NCI-H526 treated with DMSO at 0.1 percent for 48 hours (cell line): ENCODE data around the gene MEGF8.

Experiments used
- DNase-seq: peaks from one replicate; lab custom pipeline; 2025; lab: John Stamatoyannopoulos, UW

Gene MEGF8

DNA sequence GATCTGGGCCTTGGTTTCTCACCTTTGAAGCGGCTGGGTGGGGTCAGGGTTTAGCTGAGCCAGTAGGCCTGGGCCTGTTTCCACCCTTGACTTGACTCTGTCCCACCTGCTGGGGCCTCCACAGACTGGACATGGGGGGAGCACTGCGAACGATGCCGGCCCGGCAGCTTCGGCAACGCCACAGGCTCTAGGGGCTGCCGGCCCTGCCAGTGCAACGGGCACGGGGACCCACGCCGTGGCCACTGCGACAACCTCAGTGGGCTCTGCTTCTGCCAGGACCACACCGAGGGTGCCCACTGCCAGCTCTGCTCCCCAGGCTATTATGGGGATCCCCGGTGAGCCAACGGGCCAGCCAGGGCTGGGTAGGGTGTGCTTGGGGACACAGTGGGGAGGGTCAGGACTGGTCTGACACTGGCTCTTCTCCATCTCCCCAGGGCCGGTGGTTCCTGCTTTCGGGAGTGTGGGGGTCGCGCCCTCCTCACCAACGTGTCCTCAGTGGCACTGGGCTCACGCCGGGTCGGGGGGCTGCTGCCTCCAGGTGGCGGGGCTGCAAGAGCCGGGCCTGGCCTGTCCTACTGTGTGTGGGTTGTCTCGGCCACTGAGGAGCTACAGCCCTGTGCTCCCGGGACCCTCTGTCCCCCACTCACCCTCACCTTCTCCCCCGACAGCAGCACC lies 28.0 kb downstream of the MEGF8 start:
- DNase-seq = no peak

DNA sequence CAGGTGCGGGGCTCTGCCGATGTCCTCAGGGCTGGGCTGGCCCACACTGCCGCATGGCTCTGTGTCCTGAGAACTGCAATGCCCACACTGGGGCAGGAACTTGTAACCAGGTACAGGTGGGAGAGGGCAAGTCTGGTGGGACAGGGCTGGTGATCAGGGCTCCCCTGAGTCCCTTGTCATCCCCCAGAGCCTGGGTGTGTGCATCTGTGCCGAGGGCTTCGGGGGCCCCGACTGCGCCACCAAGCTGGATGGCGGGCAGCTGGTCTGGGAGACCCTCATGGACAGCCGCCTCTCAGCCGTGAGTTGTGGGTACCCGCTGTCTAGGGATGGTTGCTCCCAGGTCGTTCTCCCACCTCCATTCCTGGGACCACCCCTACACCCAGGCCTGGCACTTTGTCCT lies 30.5 kb downstream of the MEGF8 start:
- DNase-seq = no peak

- DNase-seq = no peak
Measured at GRCh38 chr19:42356686-42357085, 31.3 kb downstream of the MEGF8 start.

GRCh38 chr19:42357290-42357689 lies 31.9 kb downstream of the MEGF8 start:
- no peak for DNase-seq

- DNase-seq = no peak
Measured at GRCh38 chr19:42360787-42361544, 35.5 kb downstream of the MEGF8 start.

GRCh38 chr19:42361545-42361910 lies 36.1 kb downstream of the MEGF8 start:
- no peak for DNase-seq

- no peak for DNase-seq
Measured at GRCh38 chr19:42362342-42362741, 36.9 kb downstream of the MEGF8 start.

DNA sequence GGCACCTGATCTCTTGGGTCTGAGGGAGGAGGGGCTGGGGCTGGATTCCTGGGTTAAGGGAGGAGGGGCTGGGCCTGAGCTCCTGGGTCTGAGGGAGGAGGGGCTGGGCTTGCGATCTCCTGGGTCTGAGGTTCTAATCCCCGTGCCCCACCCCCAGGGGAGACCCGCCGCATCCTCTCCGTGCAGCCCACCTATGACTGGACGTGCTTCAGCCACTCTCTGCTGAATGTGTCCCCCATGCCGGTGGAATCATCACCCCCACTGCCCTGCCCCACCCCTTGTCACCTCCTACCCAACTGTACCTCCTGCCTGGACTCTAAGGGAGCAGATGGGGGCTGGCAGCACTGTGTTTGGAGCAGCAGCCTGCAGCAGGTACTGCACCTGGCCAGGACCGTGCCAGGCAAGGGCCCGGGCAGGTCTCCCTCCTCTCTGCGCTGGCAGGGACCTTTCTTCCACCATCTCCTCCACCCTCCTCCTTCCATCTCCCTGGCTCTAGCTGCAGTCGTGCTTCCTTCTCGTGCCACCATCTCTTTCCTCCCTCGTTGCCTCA lies 37.5 kb downstream of the MEGF8 start:
- no peak for DNase-seq

GRCh38 chr19:42363614-42364346 lies 38.3 kb downstream of the MEGF8 start:
- DNase-seq = no peak

- no peak for DNase-seq
Measured at GRCh38 chr19:42366673-42367072, 41.2 kb downstream of the MEGF8 start.

- DNase-seq = no peak
Measured at GRCh38 chr19:42367929-42368328, 42.5 kb downstream of the MEGF8 start.

DNA sequence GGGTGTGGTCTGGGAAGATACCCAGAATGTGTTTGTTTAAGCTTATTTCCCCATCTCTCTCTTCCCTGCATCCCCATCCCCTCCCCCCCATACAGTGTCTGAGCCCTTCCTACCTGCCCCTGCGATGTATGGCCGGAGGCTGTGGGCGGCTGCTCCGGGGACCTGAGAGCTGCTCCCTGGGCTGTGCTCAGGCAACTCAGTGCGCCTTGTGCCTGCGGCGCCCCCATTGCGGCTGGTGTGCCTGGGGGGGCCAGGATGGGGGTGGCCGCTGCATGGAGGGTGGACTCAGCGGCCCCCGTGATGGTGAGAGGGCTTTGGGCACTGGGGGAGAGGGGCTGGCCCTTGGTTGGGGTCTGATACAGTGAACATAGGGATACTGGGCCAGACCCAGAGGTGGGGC lies 42.9 kb downstream of the MEGF8 start:
- DNase-seq = no peak

DNA sequence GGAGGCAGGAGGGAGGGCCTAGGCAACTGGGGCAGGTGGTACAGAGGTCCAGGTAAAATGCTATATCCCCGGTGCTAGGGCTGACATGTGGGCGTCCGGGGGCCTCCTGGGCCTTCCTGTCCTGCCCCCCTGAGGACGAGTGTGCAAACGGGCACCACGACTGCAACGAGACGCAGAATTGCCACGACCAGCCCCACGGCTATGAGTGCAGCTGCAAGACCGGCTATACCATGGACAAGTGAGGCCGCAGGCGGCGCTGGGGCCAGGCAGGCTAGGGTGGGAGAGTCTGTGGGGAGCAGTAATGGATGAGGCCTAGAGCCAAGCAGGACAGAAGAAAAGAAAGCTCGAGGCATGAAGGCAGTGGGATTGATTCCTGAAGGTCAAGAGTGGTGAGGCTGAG lies 43.3 kb downstream of the MEGF8 start:
- DNase-seq = no peak

- DNase-seq = no peak
Measured at GRCh38 chr19:42369433-42370067, 44.1 kb downstream of the MEGF8 start.

- DNase-seq = no peak
Measured at GRCh38 chr19:42370068-42370520, 44.7 kb downstream of the MEGF8 start.

DNA sequence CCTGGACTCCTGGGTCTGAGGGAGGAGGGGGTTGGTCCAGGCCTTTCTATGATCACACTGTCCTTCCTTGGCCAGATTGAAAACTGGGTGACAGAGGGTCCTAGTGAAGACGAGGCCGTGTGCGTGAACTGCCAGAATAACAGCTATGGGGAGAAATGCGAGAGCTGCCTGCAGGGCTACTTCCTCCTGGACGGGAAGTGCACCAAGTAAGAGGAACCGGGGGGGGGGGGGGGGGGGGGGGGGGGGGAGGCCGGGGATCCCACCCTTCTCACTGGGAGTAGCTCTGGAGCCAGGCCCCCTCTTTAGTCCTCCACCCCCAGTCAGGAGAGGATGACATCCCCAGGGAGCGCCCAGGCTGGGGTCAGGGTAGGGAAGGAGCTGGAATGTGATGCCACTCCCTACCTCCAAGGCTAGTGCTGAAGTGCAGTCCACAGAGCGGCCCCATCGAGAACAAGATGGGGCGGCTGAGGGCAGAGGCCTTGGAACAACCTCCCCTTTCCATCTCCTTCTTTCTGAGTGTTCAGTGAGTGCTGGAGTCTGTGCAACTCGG lies 45.3 kb downstream of the MEGF8 start:
- no peak for DNase-seq

DNA sequence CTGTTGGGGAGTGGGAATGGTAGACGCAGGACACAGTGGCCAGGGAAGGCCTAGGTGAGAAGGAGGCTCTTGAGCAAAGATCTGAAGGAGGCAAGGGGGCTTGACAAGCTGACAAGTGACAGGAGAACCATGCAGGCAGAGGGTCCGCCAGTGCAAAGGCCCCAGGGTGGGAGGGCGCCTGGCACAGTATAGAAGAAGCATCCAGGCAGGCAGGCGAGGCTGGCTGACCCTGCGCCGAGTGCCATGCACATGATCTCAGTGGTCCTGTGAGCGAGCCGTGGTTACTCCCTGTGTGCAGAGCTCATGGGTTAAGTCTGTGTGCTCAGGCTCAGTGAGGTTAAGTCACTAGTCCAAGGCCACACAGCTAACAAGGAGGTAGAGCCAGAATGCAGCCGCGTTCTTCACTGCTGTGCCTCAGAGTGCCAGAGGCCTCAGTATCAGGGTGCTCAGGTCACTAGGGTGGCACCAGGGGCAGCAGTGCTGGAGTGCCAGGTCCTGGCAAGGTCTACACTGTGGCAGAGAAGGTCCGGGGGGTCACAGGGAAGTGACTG lies 49.5 kb downstream of the MEGF8 start:
- DNase-seq = no peak

DNA sequence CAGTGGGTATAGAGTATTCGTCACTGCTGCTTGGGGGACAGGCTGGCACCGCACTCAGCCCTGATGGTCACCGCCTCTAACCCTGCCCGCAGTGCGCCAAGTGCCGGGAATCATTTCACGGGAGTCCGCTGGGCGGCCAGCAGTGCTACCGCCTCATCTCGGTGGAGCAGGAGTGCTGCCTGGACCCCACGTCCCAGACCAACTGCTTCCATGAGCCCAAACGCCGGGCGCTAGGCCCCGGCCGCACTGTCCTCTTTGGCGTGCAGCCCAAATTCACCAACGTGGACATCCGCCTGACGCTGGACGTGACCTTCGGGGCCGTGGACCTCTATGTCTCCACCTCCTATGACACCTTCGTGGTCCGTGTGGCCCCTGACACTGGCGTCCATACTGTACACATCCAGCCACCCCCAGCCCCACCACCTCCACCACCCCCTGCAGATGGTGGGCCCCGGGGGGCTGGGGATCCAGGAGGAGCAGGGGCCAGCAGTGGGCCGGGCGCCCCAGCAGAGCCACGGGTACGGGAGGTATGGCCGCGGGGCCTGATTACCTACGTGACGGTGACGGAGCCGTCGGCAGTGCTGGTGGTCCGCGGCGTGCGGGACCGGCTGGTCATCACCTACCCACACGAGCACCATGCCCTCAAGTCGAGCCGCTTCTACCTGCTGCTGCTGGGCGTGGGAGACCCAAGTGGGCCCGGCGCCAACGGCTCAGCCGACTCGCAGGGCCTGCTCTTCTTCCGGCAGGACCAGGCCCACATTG lies 50.2 kb downstream of the MEGF8 start:
- no peak for DNase-seq

- no peak for DNase-seq
Measured at GRCh38 chr19:42376177-42376555, 50.7 kb downstream of the MEGF8 start.

GRCh38 chr19:42378225-42379215 lies 53.1 kb downstream of the MEGF8 start:
- DNase-seq = no peak
